HEK293 (cell line): ENCODE measurements around the gene THBS2.

Experiments
- YY1 ChIP-seq: fragments of 450-650 bp; formaldehyde crosslinking; IDR thresholded peaks from 2 replicates; pipeline ENCODE4 v1.5.1; 2018; ENCODE audit warnings: missing biosample characterization, missing genetic modification characterization
- ZNF660 ChIP-seq: fragments of 450-650 bp; IDR thresholded peaks from 2 replicates; pipeline ENCODE4 v1.5.1; 2018; ENCODE audit warnings: missing biosample characterization, mild to moderate bottlenecking, missing genetic modification characterization
- TF ChIP-seq, protein P1 (sequence below): fragments of 450-650 bp; formaldehyde crosslinking; IDR thresholded peaks from 2 replicates; pipeline ENCODE4 v1.5.1; 2016; ENCODE audit warnings: missing biosample characterization, missing genetic modification characterization
- TF ChIP-seq, protein P2 (sequence below): fragments of 450-650 bp; formaldehyde crosslinking; IDR thresholded peaks from 2 replicates; pipeline ENCODE4 v1.5.1; 2016; ENCODE audit warnings: missing biosample characterization, missing genetic modification characterization
- TF ChIP-seq, protein P3 (sequence below): fragments of 450-650 bp; formaldehyde crosslinking; IDR thresholded peaks from 2 replicates; pipeline ENCODE4 v1.5.1; 2016; ENCODE audit warnings: missing biosample characterization, missing genetic modification characterization, low read depth
- TF ChIP-seq, protein P4 (sequence below): fragments of 450-650 bp; formaldehyde crosslinking; IDR thresholded peaks from 2 replicates; pipeline ENCODE4 v1.5.1; 2016; ENCODE audit warnings: missing biosample characterization, missing genetic modification characterization, low read depth
- TF ChIP-seq, protein P5 (sequence below): fragments of 450-650 bp; formaldehyde crosslinking; IDR thresholded peaks from 2 replicates; pipeline ENCODE4 v1.5.1; 2016; ENCODE audit warnings: missing biosample characterization, missing genetic modification characterization
- TF ChIP-seq, protein P6 (sequence below): fragments of 450-650 bp; formaldehyde crosslinking; IDR thresholded peaks from 2 replicates; pipeline ENCODE4 v1.5.1; 2016; ENCODE audit warnings: missing biosample characterization, missing genetic modification characterization

DNA sequence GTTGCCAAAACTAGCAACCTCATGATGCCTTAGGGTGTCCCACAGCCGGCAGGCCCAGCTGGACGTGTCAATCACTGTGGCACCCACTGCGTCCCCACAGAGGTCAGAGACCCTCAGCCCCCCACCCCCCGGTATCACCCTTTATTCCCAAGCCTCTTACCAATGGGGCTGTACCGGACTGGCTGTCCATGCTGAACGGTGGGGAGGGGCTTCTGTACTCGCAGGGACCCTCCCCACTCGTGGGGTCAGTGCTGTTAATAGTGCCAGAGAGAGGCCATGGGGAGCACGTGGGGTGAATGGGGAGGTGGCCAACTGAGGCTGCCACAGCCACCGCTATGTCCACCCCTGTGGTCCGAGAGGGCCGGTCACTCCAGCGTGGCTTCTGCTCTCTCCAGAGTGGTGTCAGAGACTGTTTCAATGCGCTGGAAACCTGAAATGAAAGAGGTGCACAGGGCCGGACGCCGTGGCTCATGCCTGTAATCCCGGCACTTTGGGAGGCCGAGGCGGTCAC is 68.6 kb downstream of the THBS2 start:
- TF ChIP-seq, protein P1, sequence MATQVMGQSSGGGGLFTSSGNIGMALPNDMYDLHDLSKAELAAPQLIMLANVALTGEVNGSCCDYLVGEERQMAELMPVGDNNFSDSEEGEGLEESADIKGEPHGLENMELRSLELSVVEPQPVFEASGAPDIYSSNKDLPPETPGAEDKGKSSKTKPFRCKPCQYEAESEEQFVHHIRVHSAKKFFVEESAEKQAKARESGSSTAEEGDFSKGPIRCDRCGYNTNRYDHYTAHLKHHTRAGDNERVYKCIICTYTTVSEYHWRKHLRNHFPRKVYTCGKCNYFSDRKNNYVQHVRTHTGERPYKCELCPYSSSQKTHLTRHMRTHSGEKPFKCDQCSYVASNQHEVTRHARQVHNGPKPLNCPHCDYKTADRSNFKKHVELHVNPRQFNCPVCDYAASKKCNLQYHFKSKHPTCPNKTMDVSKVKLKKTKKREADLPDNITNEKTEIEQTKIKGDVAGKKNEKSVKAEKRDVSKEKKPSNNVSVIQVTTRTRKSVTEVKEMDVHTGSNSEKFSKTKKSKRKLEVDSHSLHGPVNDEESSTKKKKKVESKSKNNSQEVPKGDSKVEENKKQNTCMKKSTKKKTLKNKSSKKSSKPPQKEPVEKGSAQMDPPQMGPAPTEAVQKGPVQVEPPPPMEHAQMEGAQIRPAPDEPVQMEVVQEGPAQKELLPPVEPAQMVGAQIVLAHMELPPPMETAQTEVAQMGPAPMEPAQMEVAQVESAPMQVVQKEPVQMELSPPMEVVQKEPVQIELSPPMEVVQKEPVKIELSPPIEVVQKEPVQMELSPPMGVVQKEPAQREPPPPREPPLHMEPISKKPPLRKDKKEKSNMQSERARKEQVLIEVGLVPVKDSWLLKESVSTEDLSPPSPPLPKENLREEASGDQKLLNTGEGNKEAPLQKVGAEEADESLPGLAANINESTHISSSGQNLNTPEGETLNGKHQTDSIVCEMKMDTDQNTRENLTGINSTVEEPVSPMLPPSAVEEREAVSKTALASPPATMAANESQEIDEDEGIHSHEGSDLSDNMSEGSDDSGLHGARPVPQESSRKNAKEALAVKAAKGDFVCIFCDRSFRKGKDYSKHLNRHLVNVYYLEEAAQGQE (tag by site-specific recombination) = no peak
- TF ChIP-seq, protein P2, sequence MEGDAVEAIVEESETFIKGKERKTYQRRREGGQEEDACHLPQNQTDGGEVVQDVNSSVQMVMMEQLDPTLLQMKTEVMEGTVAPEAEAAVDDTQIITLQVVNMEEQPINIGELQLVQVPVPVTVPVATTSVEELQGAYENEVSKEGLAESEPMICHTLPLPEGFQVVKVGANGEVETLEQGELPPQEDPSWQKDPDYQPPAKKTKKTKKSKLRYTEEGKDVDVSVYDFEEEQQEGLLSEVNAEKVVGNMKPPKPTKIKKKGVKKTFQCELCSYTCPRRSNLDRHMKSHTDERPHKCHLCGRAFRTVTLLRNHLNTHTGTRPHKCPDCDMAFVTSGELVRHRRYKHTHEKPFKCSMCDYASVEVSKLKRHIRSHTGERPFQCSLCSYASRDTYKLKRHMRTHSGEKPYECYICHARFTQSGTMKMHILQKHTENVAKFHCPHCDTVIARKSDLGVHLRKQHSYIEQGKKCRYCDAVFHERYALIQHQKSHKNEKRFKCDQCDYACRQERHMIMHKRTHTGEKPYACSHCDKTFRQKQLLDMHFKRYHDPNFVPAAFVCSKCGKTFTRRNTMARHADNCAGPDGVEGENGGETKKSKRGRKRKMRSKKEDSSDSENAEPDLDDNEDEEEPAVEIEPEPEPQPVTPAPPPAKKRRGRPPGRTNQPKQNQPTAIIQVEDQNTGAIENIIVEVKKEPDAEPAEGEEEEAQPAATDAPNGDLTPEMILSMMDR = no peak
- TF ChIP-seq, protein P3, sequence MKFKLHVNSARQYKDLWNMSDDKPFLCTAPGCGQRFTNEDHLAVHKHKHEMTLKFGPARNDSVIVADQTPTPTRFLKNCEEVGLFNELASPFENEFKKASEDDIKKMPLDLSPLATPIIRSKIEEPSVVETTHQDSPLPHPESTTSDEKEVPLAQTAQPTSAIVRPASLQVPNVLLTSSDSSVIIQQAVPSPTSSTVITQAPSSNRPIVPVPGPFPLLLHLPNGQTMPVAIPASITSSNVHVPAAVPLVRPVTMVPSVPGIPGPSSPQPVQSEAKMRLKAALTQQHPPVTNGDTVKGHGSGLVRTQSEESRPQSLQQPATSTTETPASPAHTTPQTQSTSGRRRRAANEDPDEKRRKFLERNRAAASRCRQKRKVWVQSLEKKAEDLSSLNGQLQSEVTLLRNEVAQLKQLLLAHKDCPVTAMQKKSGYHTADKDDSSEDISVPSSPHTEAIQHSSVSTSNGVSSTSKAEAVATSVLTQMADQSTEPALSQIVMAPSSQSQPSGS (tag by site-specific recombination) = no peak
- TF ChIP-seq ZNF660 (tag by site-specific recombination) (no peak), YY1 (tag by site-specific recombination) (no peak)
- TF ChIP-seq, protein P4, sequence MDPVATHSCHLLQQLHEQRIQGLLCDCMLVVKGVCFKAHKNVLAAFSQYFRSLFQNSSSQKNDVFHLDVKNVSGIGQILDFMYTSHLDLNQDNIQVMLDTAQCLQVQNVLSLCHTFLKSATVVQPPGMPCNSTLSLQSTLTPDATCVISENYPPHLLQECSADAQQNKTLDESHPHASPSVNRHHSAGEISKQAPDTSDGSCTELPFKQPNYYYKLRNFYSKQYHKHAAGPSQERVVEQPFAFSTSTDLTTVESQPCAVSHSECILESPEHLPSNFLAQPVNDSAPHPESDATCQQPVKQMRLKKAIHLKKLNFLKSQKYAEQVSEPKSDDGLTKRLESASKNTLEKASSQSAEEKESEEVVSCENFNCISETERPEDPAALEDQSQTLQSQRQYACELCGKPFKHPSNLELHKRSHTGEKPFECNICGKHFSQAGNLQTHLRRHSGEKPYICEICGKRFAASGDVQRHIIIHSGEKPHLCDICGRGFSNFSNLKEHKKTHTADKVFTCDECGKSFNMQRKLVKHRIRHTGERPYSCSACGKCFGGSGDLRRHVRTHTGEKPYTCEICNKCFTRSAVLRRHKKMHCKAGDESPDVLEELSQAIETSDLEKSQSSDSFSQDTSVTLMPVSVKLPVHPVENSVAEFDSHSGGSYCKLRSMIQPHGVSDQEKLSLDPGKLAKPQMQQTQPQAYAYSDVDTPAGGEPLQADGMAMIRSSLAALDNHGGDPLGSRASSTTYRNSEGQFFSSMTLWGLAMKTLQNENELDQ = no peak
- TF ChIP-seq, protein P5, sequence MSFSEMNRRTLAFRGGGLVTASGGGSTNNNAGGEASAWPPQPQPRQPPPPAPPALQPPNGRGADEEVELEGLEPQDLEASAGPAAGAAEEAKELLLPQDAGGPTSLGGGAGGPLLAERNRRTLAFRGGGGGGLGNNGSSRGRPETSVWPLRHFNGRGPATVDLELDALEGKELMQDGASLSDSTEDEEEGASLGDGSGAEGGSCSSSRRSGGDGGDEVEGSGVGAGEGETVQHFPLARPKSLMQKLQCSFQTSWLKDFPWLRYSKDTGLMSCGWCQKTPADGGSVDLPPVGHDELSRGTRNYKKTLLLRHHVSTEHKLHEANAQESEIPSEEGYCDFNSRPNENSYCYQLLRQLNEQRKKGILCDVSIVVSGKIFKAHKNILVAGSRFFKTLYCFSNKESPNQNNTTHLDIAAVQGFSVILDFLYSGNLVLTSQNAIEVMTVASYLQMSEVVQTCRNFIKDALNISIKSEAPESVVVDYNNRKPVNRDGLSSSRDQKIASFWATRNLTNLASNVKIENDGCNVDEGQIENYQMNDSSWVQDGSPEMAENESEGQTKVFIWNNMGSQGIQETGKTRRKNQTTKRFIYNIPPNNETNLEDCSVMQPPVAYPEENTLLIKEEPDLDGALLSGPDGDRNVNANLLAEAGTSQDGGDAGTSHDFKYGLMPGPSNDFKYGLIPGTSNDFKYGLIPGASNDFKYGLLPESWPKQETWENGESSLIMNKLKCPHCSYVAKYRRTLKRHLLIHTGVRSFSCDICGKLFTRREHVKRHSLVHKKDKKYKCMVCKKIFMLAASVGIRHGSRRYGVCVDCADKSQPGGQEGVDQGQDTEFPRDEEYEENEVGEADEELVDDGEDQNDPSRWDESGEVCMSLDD (tag by site-specific recombination) = no peak
- TF ChIP-seq, protein P6, sequence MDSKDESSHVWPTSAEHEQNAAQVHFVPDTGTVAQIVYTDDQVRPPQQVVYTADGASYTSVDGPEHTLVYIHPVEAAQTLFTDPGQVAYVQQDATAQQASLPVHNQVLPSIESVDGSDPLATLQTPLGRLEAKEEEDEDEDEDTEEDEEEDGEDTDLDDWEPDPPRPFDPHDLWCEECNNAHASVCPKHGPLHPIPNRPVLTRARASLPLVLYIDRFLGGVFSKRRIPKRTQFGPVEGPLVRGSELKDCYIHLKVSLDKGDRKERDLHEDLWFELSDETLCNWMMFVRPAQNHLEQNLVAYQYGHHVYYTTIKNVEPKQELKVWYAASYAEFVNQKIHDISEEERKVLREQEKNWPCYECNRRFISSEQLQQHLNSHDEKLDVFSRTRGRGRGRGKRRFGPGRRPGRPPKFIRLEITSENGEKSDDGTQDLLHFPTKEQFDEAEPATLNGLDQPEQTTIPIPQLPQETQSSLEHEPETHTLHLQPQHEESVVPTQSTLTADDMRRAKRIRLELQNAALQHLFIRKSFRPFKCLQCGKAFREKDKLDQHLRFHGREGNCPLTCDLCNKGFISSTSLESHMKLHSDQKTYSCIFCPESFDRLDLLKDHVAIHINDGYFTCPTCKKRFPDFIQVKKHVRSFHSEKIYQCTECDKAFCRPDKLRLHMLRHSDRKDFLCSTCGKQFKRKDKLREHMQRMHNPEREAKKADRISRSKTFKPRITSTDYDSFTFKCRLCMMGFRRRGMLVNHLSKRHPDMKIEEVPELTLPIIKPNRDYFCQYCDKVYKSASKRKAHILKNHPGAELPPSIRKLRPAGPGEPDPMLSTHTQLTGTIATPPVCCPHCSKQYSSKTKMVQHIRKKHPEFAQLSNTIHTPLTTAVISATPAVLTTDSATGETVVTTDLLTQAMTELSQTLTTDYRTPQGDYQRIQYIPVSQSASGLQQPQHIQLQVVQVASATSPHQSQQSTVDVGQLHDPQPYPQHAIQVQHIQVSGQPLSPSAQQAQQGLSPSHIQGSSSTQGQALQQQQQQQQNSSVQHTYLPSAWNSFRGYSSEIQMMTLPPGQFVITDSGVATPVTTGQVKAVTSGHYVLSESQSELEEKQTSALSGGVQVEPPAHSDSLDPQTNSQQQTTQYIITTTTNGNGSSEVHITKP (tag by site-specific recombination) = no peak
